Measurements from ENCODE around the gene ADAMTS16. TPM values are rescaled to one million over a fixed set of nuclear protein-coding genes. Genes with fewer than 3 reads are reported as not detected.

The ADAMTS16 gene
- total and polyA plus RNA-seq, 9 of the 15 experiments (the other 6 are each of a cell fraction or from before 2014, with no cell fraction given): not detected

DNA sequence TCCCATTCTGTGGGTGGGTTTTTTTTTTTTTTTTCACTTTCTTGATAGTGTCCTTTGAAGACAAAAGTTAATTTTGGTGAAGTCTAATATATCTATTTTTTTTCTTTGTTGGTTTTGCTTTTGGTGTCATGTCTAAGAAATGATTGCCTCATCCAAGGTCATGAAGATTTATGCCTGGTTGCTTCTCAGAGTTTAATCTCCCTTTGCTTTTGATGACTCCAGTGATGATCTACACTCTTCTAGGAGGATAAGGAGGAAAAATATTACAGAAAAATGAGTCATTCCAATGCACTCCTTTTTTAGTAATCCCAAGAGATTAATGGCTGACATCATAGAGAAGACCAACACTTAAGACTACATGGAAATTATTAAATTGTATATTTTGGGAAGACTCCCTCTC lies 202.7 kb downstream of the ADAMTS16 start (continued):
- peak; percentile 76 for TF ChIP-seq FOSL1 (tag; conservative IDR thresholded peaks at IDR 0.05)

- POLR2A ChIA-PET: no interaction called here
Measured at GRCh38 chr5:5343568-5343967, 203.4 kb downstream of the ADAMTS16 start.

DNA sequence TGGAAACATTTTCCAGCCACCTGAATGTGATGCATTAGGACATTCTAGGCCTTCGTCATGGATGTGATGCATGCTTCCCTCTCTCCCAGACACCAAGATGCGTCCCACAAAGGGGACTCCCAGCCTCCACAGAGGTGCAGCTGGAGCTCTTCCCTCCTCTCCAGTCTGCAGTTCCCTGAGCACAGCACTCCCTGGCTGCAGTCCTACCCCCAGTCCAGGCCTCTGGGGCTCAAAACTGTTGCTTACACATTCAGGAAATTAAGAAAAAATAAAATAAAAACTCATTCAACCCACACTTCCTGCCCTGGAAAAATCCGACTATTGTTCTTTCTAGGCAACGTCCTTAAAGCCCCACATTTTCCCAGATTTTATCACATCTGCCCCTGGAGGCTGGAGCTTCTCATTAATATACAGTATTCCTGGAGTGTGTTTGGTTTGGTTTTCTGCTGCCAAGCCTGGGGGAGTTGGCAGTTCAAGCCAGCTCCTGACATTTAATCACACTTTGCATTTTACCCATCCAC lies 204.0 kb downstream of the ADAMTS16 start:
- no peak for FAIRE-seq
- peaks cover 0 to 10% of the 10 kb centered on the region in 2 experiments; a peak in 3 of 5 replicates for H3K4me1 ChIP-seq (replicated peaks in 1 of 2; ENCODE audit: control insufficient read depth in 2 of 2, insufficient read depth in 2 of 2, low read length in 2 of 2)
- H3K9ac ChIP-seq (ENCODE audit: insufficient read depth in 1 of 2, low read depth in 2 of 2, low read length in 2 of 2): no peak overlapping the region
- no peak overlapping the region for H3K27ac ChIP-seq (ENCODE audit: extremely low read depth, low read depth, low read length)
- TF ChIP-seq E2F8 (IDR thresholded peaks at IDR 0.05; ENCODE audit: low read depth, partially characterized antibody): no peak
- TF ChIP-seq MAFK (IDR thresholded peaks at IDR 0.05; ENCODE audit: low read length): no peak
- TF ChIP-seq, protein P1, sequence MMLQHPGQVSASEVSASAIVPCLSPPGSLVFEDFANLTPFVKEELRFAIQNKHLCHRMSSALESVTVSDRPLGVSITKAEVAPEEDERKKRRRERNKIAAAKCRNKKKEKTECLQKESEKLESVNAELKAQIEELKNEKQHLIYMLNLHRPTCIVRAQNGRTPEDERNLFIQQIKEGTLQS (IDR thresholded peaks at IDR 0.05): no peak
- TF ChIP-seq, protein P1 (CRISPR knock-in tag; conservative IDR thresholded peaks at IDR 0.05): no peak
- TF ChIP-seq ZNF232 (CRISPR knock-in tag; IDR thresholded peaks at IDR 0.05): no peak
- TF ChIP-seq MYC (IDR thresholded peaks at IDR 0.05; ENCODE audit: low read depth, low read length): no peak
- TF ChIP-seq MYC (CRISPR knock-in tag; IDR thresholded peaks at IDR 0.05; ENCODE audit: borderline replicate concordance, low read depth): no peak
- no peak for TF ChIP-seq KDM1A (IDR thresholded peaks at IDR 0.05)
- TF ChIP-seq ZNF77 (CRISPR knock-in tag; IDR thresholded peaks at IDR 0.05): no peak
- no peak for TF ChIP-seq EWSR1 (IDR thresholded peaks at IDR 0.05; ENCODE audit: borderline replicate concordance, low read depth, partially characterized antibody)
- H4K20me1 ChIP-seq (replicated peaks; ENCODE audit: control insufficient read depth, insufficient read depth, low read length): no peaks in the 10 kb centered on the region
- H3K9me1 ChIP-seq (ENCODE audit: control insufficient read depth, insufficient read depth, low read length): no peaks in the 10 kb centered on the region
- DNase-seq (ENCODE audit: extremely low read depth in 1 of 4, low spot score in 3 of 4): no peak
- in situ Hi-C loops (cut with MboI): no loop called here
- no TSS peak for BruUV-seq (replicated peaks)
- no peaks in the 10 kb centered on the region for H3K9me3 ChIP-seq (replicated peaks; ENCODE audit: control insufficient read depth, insufficient read depth, low read depth, low read length)
- H3K4me2 ChIP-seq (ENCODE audit: insufficient read depth, low read length): no peak overlapping the region
- intact Hi-C loops (cut with micrococcal nuclease): no loop called here
- H3K27me3 ChIP-seq (ENCODE audit: control insufficient read depth in 2 of 2, insufficient read depth in 2 of 2, low read length in 2 of 2): peaks cover 0 to 11% of the 10 kb centered on the region in 2 experiments; a peak in 1 of 5 replicates
- no peak overlapping the region for H3K4me3 ChIP-seq
- H3K36me3 ChIP-seq (ENCODE audit: control insufficient read depth, insufficient read depth, low read length): no peaks in the 10 kb centered on the region
- ChIA-PET POLR2A (no interaction called here), CTCF (ENCODE audit: low intra/inter-chr PET ratio) (no interaction called here)
- H3K79me2 ChIP-seq (ENCODE audit: control insufficient read depth, insufficient read depth, low read length): no peaks in the 10 kb centered on the region
- 4% methylated on average over 4 of the region's 4 CpGs for WGBS (ENCODE audit: insufficient coverage, low coverage, missing lambda C conversion rate)
- H2AFZ ChIP-seq (ENCODE audit: low read depth, low read length): no peak overlapping the region
- no peak for ATAC-seq

More at GRCh38 chr5:5343568-5343967, 203.4 kb downstream of the ADAMTS16 start:
- DNase-seq (ENCODE audit: extremely low read depth in 1 of 4, low spot score in 3 of 4): no peak
- WGBS (ENCODE audit: insufficient coverage, low coverage, missing lambda C conversion rate): 4% methylated on average over 6 of the region's 6 CpGs
- Histone ChIP-seq H3K9ac (ENCODE audit: insufficient read depth in 1 of 2, low read depth in 2 of 2, low read length in 2 of 2) (no peak overlapping the region), H3K4me1 (replicated peaks in 1 of 2; ENCODE audit: control insufficient read depth in 2 of 2, insufficient read depth in 2 of 2, low read length in 2 of 2) (peaks cover 0 to 9% of the 10 kb centered on the region in 2 experiments; a peak in 3 of 5 replicates), H3K4me2 (ENCODE audit: insufficient read depth, low read length) (no peak overlapping the region), H3K9me1 (ENCODE audit: control insufficient read depth, insufficient read depth, low read length) (no peaks in the 10 kb centered on the region), H3K27ac (ENCODE audit: extremely low read depth, low read depth, low read length) (no peak overlapping the region), H3K79me2 (ENCODE audit: control insufficient read depth, insufficient read depth, low read length) (no peaks in the 10 kb centered on the region), H3K9me3 (replicated peaks; ENCODE audit: control insufficient read depth, insufficient read depth, low read depth, low read length) (no peaks in the 10 kb centered on the region), H3K27me3 (ENCODE audit: control insufficient read depth in 2 of 2, insufficient read depth in 2 of 2, low read length in 2 of 2) (peaks cover 0 to 11% of the 10 kb centered on the region in 2 experiments; a peak in 1 of 5 replicates), H3K4me3 (no peak overlapping the region), H3K36me3 (ENCODE audit: control insufficient read depth, insufficient read depth, low read length) (no peaks in the 10 kb centered on the region), H2AFZ (ENCODE audit: low read depth, low read length) (no peak overlapping the region), H4K20me1 (replicated peaks; ENCODE audit: control insufficient read depth, insufficient read depth, low read length) (no peaks in the 10 kb centered on the region)
- ATAC-seq: no peak
- intact Hi-C loops (cut with micrococcal nuclease) (no loop called here), in situ Hi-C loops (cut with MboI) (no loop called here)
- CTCF ChIA-PET (ENCODE audit: low intra/inter-chr PET ratio): no interaction called here
- no peak for TF ChIP-seq CBX8 (IDR thresholded peaks at IDR 0.05; ENCODE audit: borderline replicate concordance, extremely low read depth, low read depth, low read length, poor library complexity, severe bottlenecking)
- BruUV-seq (replicated peaks): no TSS peak
- FAIRE-seq: no peak
